ENCODE results near the gene GALNT9. TPM values are rescaled to one million over a fixed set of nuclear protein-coding genes. Genes with fewer than 3 reads are reported as not detected.

GALNT9 gene
- total RNA-seq, 1 donor from 2014 or later: not detected

GRCh38 chr12:132185705-132186104 is 143.7 kb downstream of the GALNT9 start:
- DNase-seq (ENCODE audit: low read depth) (no peak), FAIRE-seq (no peak)
- Histone ChIP-seq H3K4me3 (ENCODE audit: low read depth, low read length) (no peak overlapping the region), H3K36me3 (ENCODE audit: control insufficient read depth, insufficient read depth, low read length) (no peaks in the 10 kb centered on the region), H3K27me3 (ENCODE audit: control insufficient read depth, insufficient read depth, low read length) (no peaks in the 10 kb centered on the region)
- no peak for TF ChIP-seq CTCF (IDR thresholded peaks at IDR 0.05; ENCODE audit: insufficient read depth, low read length, severe bottlenecking)

GRCh38 chr12:132182711-132183365 is 146.6 kb downstream of the GALNT9 start:
- DNase-seq (ENCODE audit: low read depth): no peak
- Histone ChIP-seq H3K27me3 (ENCODE audit: control insufficient read depth, insufficient read depth, low read length) (no peaks in the 10 kb centered on the region), H3K36me3 (ENCODE audit: control insufficient read depth, insufficient read depth, low read length) (no peaks in the 10 kb centered on the region), H3K4me3 (ENCODE audit: low read depth, low read length) (no peak overlapping the region)
- no peak for FAIRE-seq
- TF ChIP-seq CTCF (IDR thresholded peaks at IDR 0.05; ENCODE audit: insufficient read depth, low read length, severe bottlenecking): no peak

GRCh38 chr12:132182206-132182710 is 147.1 kb downstream of the GALNT9 start:
- DNase-seq (ENCODE audit: low read depth): no peak
- no peak for TF ChIP-seq CTCF (IDR thresholded peaks at IDR 0.05; ENCODE audit: insufficient read depth, low read length, severe bottlenecking)
- FAIRE-seq: no peak
- Histone ChIP-seq H3K36me3 (ENCODE audit: control insufficient read depth, insufficient read depth, low read length) (no peaks in the 10 kb centered on the region), H3K4me3 (ENCODE audit: low read depth, low read length) (no peak overlapping the region), H3K27me3 (ENCODE audit: control insufficient read depth, insufficient read depth, low read length) (no peaks in the 10 kb centered on the region)

GRCh38 chr12:132181570-132182200 is 147.7 kb downstream of the GALNT9 start:
- FAIRE-seq: no peak
- Histone ChIP-seq H3K27me3 (ENCODE audit: control insufficient read depth, insufficient read depth, low read length) (no peaks in the 10 kb centered on the region), H3K36me3 (ENCODE audit: control insufficient read depth, insufficient read depth, low read length) (no peaks in the 10 kb centered on the region), H3K4me3 (ENCODE audit: low read depth, low read length) (no peak overlapping the region)
- DNase-seq (ENCODE audit: low read depth): no peak
- TF ChIP-seq CTCF (IDR thresholded peaks at IDR 0.05; ENCODE audit: insufficient read depth, low read length, severe bottlenecking): no peak

GRCh38 chr12:132180648-132181546 is 148.5 kb downstream of the GALNT9 start:
- H3K27me3 ChIP-seq (ENCODE audit: control insufficient read depth, insufficient read depth, low read length): no peaks in the 10 kb centered on the region
- TF ChIP-seq CTCF (IDR thresholded peaks at IDR 0.05; ENCODE audit: insufficient read depth, low read length, severe bottlenecking): no peak
- FAIRE-seq (peak; percentile 95), DNase-seq (ENCODE audit: low read depth) (no peak)
- no peak overlapping the region for H3K4me3 ChIP-seq (ENCODE audit: low read depth, low read length)
- no peaks in the 10 kb centered on the region for H3K36me3 ChIP-seq (ENCODE audit: control insufficient read depth, insufficient read depth, low read length)
